Measurements from ENCODE around the gene PLEKHD1.

The PLEKHD1 gene

GRCh38 chr14:69484444-69485314 lies at the start of gene PLEKHD1:
PLEKHD1 (plus strand) TSS chr14:69484728; CDS start chr14:69484966, 238 bp downstream.
- H3K4me3 ChIP-seq (ENCODE audit: low read depth, low read length): no peak within 1 kb of the TSS
- no peak for TF ChIP-seq CTCF (IDR thresholded peaks at IDR 0.05; ENCODE audit: low read depth, low read length)

GRCh38 chr14:69439521-69440270 lies 44.8 kb upstream of the PLEKHD1 start:
- no peak overlapping the region for H3K4me3 ChIP-seq (ENCODE audit: low read depth, low read length)
- no peak for TF ChIP-seq CTCF (IDR thresholded peaks at IDR 0.05; ENCODE audit: low read depth, low read length)

GRCh38 chr14:69441948-69442347 lies 42.6 kb upstream of the PLEKHD1 start:
- H3K4me3 ChIP-seq (ENCODE audit: low read depth, low read length): no peak overlapping the region
- TF ChIP-seq CTCF (IDR thresholded peaks at IDR 0.05; ENCODE audit: low read depth, low read length): no peak

- TF ChIP-seq CTCF (IDR thresholded peaks at IDR 0.05; ENCODE audit: low read depth, low read length): no peak
Measured at GRCh38 chr14:69443296-69443805, 41.2 kb upstream of the PLEKHD1 start.

GRCh38 chr14:69449216-69449615 lies 35.3 kb upstream of the PLEKHD1 start:
- no peak overlapping the region for H3K4me3 ChIP-seq (ENCODE audit: low read depth, low read length)
- no peak for TF ChIP-seq CTCF (IDR thresholded peaks at IDR 0.05; ENCODE audit: low read depth, low read length)

More at GRCh38 chr14:69443296-69443805, 41.2 kb upstream of the PLEKHD1 start:
- no peak overlapping the region for H3K4me3 ChIP-seq (ENCODE audit: low read depth, low read length)

- TF ChIP-seq CTCF (IDR thresholded peaks at IDR 0.05; ENCODE audit: low read depth, low read length): no peak
- H3K4me3 ChIP-seq (ENCODE audit: low read depth, low read length): no peak overlapping the region
Measured at GRCh38 chr14:69451941-69452340, 32.6 kb upstream of the PLEKHD1 start.
